Kidney (tissue), 14 donors: ENCODE results near the gene IRF6. TPM values are rescaled to one million over a fixed set of nuclear protein-coding genes. Genes with fewer than 3 reads are reported as not detected.
A peak's percentile ranks its signal among the peaks of the same experiment; 100 is the strongest.

Experiments used
- DNase-seq, 5 donors: peaks; one replicate each; pipeline ENCODE4 v3.0.0-alpha.2; 2013 to 2020
- FAIRE-seq: peaks from 2 replicates; lab custom pipeline; 2012; peaks lifted over from hg19 to GRCh38; lab: Jason Lieb, UNC
- H3K27ac ChIP-seq, 2 donors: one replicate each; pipeline ENCODE4 v1.7.0; 2013; ENCODE audit warnings: low read depth in 2 of 2, low read length in 2 of 2, inconsistent platforms in 1 of 2
- H3K27me3 ChIP-seq: one replicate; pipeline ENCODE4 v1.7.1; 2013; ENCODE audit warnings: low read length, inconsistent platforms; ENCODE audit not compliant: control insufficient read depth, insufficient read depth
- H3K36me3 ChIP-seq, 3 donors: one replicate each; pipeline versions ENCODE4 v1.7.0 to v1.7.1; 2013; ENCODE audit warnings: low read length in 3 of 3, control low read depth in 1 of 3, inconsistent platforms in 1 of 3; ENCODE audit not compliant: insufficient read depth in 3 of 3, control insufficient read depth in 2 of 3
- H3K4me1 ChIP-seq, 3 donors: one replicate each; pipeline versions ENCODE4 v1.7.0 to v1.7.1; 2013; ENCODE audit warnings: low read length in 3 of 3, inconsistent platforms in 1 of 3, low read depth in 1 of 3; ENCODE audit not compliant: control insufficient read depth in 2 of 3, insufficient read depth in 2 of 3
- H3K4me3 ChIP-seq, 3 donors: one replicate each; pipeline versions ENCODE4 v1.7.0 to v1.8.1; 2013; ENCODE audit warnings: low read length in 3 of 3, control low read depth in 1 of 3, inconsistent platforms in 1 of 3
- H3K9ac ChIP-seq, 3 donors: one replicate each; pipeline versions ENCODE4 v1.7.0 to v1.7.1; 2013; ENCODE audit warnings: low read length in 3 of 3, control low read depth in 1 of 3, inconsistent platforms in 1 of 3
- H3K9me3 ChIP-seq, 3 donors: one replicate each; pipeline versions ENCODE4 v1.7.0 to v1.7.1; 2013; ENCODE audit warnings: low read length in 3 of 3, control low read depth in 1 of 3, inconsistent platforms in 1 of 3; ENCODE audit not compliant: control insufficient read depth in 2 of 3, insufficient read depth in 1 of 3
- CTCF ChIP-seq: IDR thresholded peaks from 3 replicates; pipeline ENCODE4 v1.5.1; 2012; ENCODE audit warnings: mild to moderate bottlenecking, moderate library complexity, borderline replicate concordance; ENCODE audit not compliant: insufficient read depth; ENCODE audit errors: extremely low read depth
- intact Hi-C: fragments of 100-400 bp; cut with DNase I; formaldehyde crosslinking; loops from one replicate; pipeline ENCODE4 v1.11.1; 2022
- polyA plus RNA-seq: library from polyadenylated mRNA; stranded (reverse); fragments of 350-450 nt; fragmentation: Illumina TruSeq; extraction: RNeasy Lipid Tissue Mini Kit (QIAGEN cat#74804); gene quantifications from one replicate; pipeline ENCODE4 v1.2.3, GENCODE V29; 2014; ENCODE audit warnings: low read depth, low replicate concordance; ENCODE audit not compliant: insufficient read depth
- total RNA-seq: library from RNA; stranded (reverse); fragmentation: NEBNext Ultra II Directional; extraction: Animal tissue kit (Norgen Biotek cat#: 25700); gene quantifications from one replicate; pipeline ENCODE4 v1.2.1, GENCODE V29; 2021
- donor health status: control.
- donor health status: control.
- donor health status: control.
- donor health status: control.
- donor health status: control.
- donor health status: DM: yes; HTN: yes; CAD: no.
- donor health status: Normal renal cell carcinoma (clear cell type).

The IRF6 gene
- total and polyA plus RNA-seq, 2 donors from 2014 or later = 24.0 to 37.1 TPM

GRCh38 chr1:209755926-209756614 lies 49.9 kb downstream of the IRF6 start, which contains the start of gene TRAF3IP3:
TRAF3IP3 (plus strand) TSS chr1:209756053; CDS start chr1:209760040, 3,987 bp downstream.
- peak within 1 kb of the TSS in 1 of 3 donors; percentile 14 for H3K4me3 ChIP-seq
- no peak within 1 kb of the TSS for H3K9ac ChIP-seq
- no peak for TF ChIP-seq CTCF

GRCh38 chr1:209755256-209755655 lies 50.7 kb downstream of the IRF6 start:
- Histone ChIP-seq H3K4me3 (no peak overlapping the region), H3K9ac (no peak overlapping the region), H3K4me1 (no peaks in the 10 kb centered on the region), H3K27me3 (no peaks in the 10 kb centered on the region), H3K36me3 (no peaks in the 10 kb centered on the region), H3K27ac (no peak overlapping the region), H3K9me3 (no peaks in the 10 kb centered on the region)
- FAIRE-seq (no peak), DNase-seq (no peak)
- intact Hi-C loops = no loop called here
- TF ChIP-seq CTCF = no peak

More at GRCh38 chr1:209755926-209756614, 49.9 kb downstream of the IRF6 start, which contains the start of gene TRAF3IP3:
- DNase-seq = peak in 1 of 5 donors; percentile 74
- Histone ChIP-seq H3K9me3 (no peaks in the 10 kb centered on the region), H3K36me3 (no peaks in the 10 kb centered on the region), H3K27me3 (no peaks in the 10 kb centered on the region), H3K27ac (peak within 1 kb of the TSS in 1 of 2 donors; percentile 34), H3K4me1 (no peaks in the 10 kb centered on the region)
- no peak for FAIRE-seq
- intact Hi-C loops = no loop called here

GRCh38 chr1:209752890-209753289 lies 53.1 kb downstream of the IRF6 start:
- Histone ChIP-seq H3K4me1 (peaks cover 0 to 4% (median 4%) of the 10 kb centered on the region in 3 donors), H3K9me3 (no peaks in the 10 kb centered on the region), H3K9ac (no peak overlapping the region), H3K27ac (no peak overlapping the region), H3K36me3 (no peaks in the 10 kb centered on the region), H3K27me3 (no peaks in the 10 kb centered on the region), H3K4me3 (no peak overlapping the region)
- intact Hi-C loops = no loop called here
- TF ChIP-seq CTCF = no peak
- DNase-seq = no peak
- FAIRE-seq = no peak
